GM18511 (cell line): ENCODE measurements around the gene PLD3.
"Not testable (repeated sequence)": the region's sequence is repeated elsewhere in the genome, so short reads cannot be mapped to it uniquely, and the experiment has no call there.

Experiments
- ATAC-seq: cut with Tn5 transposase; IDR thresholded peaks from one replicate; pipeline ENCODE4 v1.9.1; 2021; ENCODE audit warnings: mild to moderate bottlenecking, moderate library complexity; ENCODE audit not compliant: unreplicated experiment

Gene PLD3

GRCh38 chr19:40387155-40387554, 38.7 kb downstream of the PLD3 start:
- ATAC-seq, result no peak

- no peak for ATAC-seq
Measured at GRCh38 chr19:40388481-40388880, 40.0 kb downstream of the PLD3 start.

- no peak for ATAC-seq
Measured at GRCh38 chr19:40389404-40390083, 41.0 kb downstream of the PLD3 start.

- no peak for ATAC-seq
Measured at GRCh38 chr19:40390084-40390742, 41.7 kb downstream of the PLD3 start, which contains the start of gene HIPK4. Gene HIPK4 (minus strand): TSS chr19:40390181. CDS start chr19:40389902, 279 bp downstream.

GRCh38 chr19:40392123-40392522, 43.6 kb downstream of the PLD3 start:
- no peak for ATAC-seq

- ATAC-seq, result no peak
Measured at GRCh38 chr19:40392894-40393517, 44.5 kb downstream of the PLD3 start.

- ATAC-seq, result no peak
Measured at GRCh38 chr19:40393894-40394815, 45.7 kb downstream of the PLD3 start.

- no peak for ATAC-seq
Measured at GRCh38 chr19:40394816-40395210, 46.3 kb downstream of the PLD3 start.

GRCh38 chr19:40395956-40396355, 47.5 kb downstream of the PLD3 start:
- no peak for ATAC-seq

- ATAC-seq, result no peak
Measured at GRCh38 chr19:40396886-40397567, 48.5 kb downstream of the PLD3 start.

- ATAC-seq, result no peak
Measured at GRCh38 chr19:40397568-40397906, 49.0 kb downstream of the PLD3 start.

- ATAC-seq, result no peak
Measured at GRCh38 chr19:40398417-40399131, 50.1 kb downstream of the PLD3 start.

- ATAC-seq, result no peak
Measured at GRCh38 chr19:40400559-40400958, 52.1 kb downstream of the PLD3 start.

- ATAC-seq, result peak; percentile 74
Measured at GRCh38 chr19:40403262-40403984, 54.9 kb downstream of the PLD3 start.

GRCh38 chr19:40407714-40408597, 59.5 kb downstream of the PLD3 start:
- no peak for ATAC-seq

GRCh38 chr19:40408598-40408925, 60.1 kb downstream of the PLD3 start:
- ATAC-seq, result not testable (repeated sequence)

GRCh38 chr19:40410030-40410389, 61.5 kb downstream of the PLD3 start:
- ATAC-seq, result no peak

GRCh38 chr19:40411125-40411842, 62.8 kb downstream of the PLD3 start:
- no peak for ATAC-seq
